Keratinocyte (primary cell): ENCODE data around the gene PARD6B.

ENCODE experiments used
- EZH2 ChIP-seq: IDR thresholded peaks from one replicate; pipeline ENCODE4 v1.6.1; 2012; ENCODE audit warnings: inconsistent platforms, mild to moderate bottlenecking, low read length, moderate library complexity
- TF ChIP-seq, protein P1 (sequence below), 3 experiments: IDR thresholded peaks in 1 of 3; conservative IDR thresholded peaks in 1 of 3; optimal IDR thresholded peaks in 1 of 3; 2 replicates in 2 of 3; 3 replicates in 1 of 3; pipeline versions ENCODE3 to v1.5.1; 2011; ENCODE audit warnings: low read length in 3 of 3, mild to moderate bottlenecking in 3 of 3, moderate library complexity in 2 of 3, control low read depth in 1 of 3, inconsistent platforms in 1 of 3; ENCODE audit not compliant: insufficient read depth in 2 of 3; ENCODE audit errors: extremely low read depth in 1 of 3

DNA sequence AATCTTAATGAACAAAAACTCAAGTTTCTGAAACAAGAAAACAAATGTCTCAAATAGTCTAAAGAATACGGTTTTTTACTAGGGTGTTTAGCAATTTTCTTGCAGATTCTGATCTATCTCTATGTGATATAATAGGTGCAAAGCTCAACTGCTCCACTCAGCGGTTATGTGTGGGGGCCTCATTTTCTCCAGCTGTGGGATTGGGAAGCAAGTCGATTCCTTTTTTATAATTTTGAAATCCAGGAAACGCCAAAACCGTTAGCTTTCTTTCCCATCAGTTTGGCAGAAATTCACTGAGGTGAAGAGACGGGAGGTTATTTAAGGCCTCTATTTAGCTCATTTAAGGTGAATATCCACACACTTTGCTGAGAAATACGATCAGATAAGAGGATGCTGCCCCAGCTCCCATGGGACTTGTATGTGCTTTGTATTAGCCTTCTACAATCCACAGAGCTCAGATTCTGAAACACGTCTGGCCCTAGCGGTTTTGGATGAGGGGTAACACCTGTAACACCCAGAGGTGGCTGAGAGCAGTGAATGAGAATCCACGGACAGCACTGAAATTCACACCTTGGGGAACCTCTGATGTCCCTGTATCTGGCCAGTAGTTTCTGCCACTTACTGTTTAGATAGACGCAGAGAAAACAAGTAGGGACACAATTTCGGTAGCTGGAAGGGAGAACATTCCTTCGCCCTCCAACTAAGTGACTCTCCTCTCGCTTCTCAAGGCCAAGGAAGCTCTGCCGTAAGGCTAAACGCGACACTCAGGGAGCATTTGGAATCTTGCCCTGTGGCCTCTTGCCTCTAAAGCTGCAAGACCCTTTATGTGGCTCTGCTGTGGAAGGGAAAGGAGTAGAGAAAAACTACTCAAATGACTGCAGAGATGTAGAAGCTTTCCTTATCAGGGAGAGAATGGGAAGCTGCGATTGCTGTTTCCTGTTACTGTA, 56.9 kb downstream of the PARD6B start:
- TF ChIP-seq, protein P1, sequence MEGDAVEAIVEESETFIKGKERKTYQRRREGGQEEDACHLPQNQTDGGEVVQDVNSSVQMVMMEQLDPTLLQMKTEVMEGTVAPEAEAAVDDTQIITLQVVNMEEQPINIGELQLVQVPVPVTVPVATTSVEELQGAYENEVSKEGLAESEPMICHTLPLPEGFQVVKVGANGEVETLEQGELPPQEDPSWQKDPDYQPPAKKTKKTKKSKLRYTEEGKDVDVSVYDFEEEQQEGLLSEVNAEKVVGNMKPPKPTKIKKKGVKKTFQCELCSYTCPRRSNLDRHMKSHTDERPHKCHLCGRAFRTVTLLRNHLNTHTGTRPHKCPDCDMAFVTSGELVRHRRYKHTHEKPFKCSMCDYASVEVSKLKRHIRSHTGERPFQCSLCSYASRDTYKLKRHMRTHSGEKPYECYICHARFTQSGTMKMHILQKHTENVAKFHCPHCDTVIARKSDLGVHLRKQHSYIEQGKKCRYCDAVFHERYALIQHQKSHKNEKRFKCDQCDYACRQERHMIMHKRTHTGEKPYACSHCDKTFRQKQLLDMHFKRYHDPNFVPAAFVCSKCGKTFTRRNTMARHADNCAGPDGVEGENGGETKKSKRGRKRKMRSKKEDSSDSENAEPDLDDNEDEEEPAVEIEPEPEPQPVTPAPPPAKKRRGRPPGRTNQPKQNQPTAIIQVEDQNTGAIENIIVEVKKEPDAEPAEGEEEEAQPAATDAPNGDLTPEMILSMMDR (optimal IDR thresholded peaks at IDR 0.05 in 1 of 3, IDR thresholded peaks at IDR 0.05 in 1 of 3, conservative IDR thresholded peaks at IDR 0.05 in 1 of 3; ENCODE audit: extremely low read depth in 1 of 3, insufficient read depth in 2 of 3, low read length in 3 of 3) = peak in 1 of 3 experiments; percentile 27
- no peak for TF ChIP-seq EZH2
